Measurements from ENCODE around the gene ERVMER34-1.

ERVMER34-1 gene

DNA sequence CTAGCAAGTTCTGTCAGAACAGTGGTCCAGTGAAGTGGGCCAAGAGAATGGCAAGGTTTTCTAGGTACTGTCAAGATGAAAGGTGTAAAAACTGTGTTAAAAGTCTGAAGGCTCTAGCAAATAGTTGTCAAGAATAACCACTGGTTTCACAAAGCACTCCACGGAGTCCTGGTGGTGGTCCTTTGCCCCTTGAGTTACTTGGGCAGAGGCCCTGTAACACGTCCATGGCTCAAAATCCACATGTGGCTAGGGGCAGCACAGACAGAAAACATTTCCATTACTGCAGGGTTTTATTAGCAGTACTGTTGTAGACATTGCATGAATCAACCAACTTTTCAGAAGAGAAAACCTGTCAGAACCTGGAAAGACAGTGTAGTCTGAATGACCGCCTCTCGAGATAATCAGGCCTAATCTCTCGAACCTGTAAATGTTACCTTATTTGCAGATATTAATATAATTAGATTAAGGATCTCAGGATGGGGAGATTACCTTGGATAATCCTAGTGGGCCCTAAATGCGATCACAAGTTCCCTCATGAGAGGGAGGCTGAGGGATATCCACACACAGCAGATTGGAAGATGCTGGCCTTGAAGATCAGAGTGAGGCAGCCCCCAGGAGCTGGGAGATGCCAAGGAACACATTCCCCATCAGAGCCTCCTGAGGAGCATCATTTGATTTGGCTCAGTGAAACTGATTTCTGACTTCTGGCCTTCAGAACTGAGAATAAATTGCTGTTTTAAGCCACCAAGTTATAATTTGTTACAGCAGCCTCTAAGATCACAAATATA, 34.7 kb downstream of the ERVMER34-1 start:
- DNase-seq: no peak

DNA sequence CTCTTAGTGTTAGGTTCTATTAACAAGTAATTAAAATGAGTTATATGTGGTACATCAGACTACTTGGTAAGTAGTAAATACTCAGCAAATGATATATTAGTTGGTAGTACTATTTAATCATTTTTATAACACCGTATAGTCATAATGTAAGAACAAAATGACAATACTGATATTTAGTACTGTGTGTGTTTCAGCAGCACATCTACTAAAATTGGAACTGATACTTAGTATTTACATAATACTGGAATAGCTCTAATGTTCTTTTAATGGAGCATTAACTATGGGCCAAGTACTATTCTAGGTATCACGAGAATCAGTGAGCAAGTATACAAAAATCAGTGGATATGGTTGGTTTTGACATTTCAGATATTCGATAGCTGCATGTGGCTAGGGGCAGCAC, 35.3 kb downstream of the ERVMER34-1 start:
- DNase-seq: no peak

DNA sequence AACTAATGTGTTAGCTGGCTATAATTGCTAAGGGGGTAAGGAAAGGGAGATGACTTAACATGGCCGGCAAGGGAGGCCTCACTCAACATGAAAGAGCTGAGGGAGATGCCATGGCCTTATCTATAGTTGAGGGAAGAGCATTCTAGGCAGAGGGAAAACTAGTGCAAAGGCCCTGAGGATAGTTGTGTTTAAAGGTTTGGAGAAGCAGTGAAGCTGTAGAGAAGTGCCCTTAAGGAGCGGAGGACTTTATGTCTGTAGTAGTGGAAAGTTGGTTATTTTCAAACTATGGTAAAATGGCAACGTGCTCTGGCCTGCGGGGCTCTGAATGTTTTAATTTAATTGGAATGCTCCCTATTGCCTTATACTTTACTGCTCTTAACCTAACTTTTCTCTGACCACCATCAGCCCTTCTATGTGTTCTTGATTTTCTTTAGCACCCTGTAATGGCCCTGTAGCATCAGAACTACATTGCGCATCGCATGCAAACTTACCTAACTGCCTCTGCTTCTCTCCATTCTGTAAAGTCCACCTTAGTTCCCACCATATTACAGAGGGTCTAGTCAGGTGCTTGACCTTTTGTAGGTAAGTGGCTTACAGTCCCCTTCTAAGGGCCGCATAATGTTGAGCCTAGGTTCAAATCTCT, 35.8 kb downstream of the ERVMER34-1 start:
- DNase-seq: no peak

DNA sequence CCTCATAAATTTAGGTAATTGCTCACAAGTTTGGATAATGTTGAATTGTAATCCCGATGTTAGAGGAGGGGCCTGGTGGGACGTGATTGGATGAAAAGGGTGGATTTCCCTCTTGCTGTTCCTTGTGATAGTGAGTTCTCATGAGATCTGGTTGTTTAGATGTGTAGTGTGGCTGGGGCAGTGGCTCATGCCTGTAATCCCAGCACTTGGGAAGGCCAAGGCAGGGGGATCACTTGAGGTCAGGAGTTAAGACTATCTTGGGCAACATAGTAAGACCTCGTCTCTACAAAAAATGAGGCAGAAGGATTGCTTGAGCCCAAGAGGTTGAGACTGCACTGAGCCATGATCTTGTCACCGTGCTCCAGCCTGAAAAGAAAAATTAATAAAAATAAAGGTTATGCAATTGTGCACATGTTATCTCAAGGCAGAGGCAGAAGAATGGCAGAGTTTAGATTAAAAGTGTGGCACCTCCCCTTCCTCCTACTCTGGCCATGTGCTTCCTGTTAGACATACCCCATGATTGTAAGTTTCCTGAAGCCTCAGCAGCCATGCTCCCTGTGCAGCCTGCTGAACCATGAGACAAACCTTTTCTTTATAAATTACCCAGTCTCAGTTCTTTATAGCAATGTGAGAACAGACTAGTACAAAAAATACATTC, 36.5 kb downstream of the ERVMER34-1 start:
- no peak for DNase-seq

DNA sequence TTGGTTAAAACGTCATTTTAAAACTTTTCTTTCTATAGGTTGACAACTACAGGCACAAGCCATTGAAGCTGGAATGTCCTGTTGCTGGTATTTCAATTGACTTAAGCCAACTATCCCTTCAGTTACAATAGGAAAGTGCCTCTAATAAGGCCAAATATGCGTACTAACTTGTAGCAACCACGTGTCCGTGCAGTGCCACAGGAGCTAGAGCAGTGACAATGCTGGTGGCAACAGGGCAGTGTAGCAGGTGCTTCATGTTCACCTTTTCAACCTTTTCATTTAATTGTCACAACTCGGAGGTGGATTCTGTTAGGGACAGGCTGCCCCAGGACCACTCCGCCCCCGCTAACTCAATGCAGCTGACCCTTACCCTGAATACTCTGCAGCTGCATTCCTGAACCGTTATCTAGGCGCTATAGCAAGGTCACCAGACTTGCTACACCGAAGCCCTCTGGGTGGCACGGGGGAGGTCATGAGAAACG, 37.7 kb downstream of the ERVMER34-1 start:
- DNase-seq: no peak

DNA sequence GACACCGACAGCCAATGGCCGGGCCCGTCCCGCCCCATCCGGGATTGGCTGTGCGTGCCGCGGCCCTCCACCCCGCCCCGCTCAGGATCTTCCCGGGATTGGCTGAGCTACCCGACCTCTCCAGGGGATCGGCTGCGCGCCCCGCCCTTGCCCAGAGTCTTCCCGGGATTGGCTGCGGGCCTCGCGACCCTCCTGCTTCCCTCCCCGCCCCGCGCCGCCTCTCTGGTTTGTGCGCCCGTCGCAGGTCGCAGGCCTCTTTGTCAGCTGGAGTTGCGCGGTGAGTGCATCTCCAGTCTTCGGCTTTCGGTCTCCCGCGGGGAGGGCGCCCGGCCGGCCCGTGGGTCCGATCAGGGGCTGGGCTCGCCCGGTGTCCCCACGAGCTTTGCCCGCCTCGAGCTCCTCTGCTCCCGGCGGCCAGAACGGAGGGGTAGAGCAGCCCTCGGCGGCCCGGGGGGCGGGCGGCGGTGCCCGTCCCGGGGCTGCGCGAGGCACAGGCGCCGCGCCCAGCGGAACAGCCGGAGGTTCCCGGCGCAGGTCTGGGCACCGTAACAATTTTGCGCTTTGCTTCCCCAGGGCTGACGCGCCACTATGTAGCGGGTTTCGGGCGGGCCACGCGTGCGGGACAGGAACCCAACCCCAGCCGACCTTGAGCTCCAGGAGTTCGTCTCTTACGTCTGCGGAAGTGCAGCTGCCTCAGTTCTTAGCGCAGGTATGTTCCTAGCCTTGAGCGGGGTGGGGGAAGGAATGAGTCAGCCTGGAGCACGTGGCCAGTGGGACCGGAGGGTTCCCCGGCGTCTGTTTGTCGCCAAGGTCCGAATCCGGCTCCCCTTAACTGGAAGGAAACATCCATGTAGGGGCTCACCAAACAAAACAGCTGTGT, 38.7 kb downstream of the ERVMER34-1 start:
- DNase-seq: peak; percentile 92 to 93

DNA sequence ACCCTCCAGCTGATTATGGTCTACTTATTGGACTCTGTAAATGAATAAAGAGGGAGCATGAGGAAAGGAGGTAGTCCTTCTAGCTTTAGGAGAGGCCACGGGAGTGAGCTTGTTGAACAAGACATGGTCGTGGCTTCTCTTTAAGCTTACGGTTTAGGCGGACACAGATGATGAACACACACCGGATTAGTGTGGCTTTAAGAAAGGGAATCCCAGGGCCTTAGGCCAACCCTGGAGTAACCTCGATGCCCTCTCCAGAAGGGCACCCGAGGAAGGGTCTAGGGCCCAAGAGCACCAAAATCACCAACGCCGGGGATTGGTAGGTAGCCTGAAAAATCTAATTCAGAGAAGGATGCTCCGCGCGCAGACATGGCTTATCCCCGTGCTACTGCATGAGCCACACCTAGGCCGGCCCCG, 39.4 kb downstream of the ERVMER34-1 start:
- peak in 1 of 2 experiments; percentile 41 for DNase-seq

DNA sequence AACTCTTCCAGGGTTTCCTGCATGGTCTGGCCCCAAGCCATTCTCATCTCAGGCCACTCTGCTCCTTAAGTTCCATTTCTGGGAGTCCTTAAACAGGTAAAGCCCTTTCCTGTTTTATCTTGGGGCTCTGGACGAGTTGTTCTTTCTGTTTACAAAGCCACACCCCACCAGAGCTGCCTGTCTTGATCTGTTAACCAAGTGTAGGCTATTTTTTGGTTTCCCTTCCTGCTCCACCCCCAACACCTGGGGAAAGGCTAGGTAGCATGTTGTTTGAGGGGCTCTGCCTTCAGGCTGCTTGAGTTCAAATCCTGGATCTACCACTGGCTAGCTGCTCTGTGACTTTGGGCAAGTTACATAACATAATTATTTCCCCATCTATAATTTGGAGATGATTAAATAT, 40.0 kb downstream of the ERVMER34-1 start:
- DNase-seq: no peak

DNA sequence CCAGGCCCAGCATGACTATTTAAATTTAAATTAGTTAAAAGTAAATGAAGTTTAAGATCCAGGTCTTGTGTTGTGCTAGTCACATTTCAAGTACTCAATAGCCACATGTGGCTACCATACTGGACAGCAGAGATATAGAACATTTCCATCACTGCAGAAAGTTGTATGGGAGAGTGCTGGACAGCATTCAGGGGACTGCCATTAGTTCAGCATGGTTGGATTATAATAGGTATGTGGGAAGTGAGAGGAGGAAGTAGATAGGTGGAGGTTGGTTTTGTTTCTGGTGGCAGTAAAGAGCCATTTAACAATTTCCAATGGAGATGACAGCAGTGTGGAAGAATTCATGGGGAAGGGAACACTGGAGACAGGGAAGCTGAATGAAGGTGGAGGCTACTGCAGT, 42.1 kb downstream of the ERVMER34-1 start:
- no peak for DNase-seq

DNA sequence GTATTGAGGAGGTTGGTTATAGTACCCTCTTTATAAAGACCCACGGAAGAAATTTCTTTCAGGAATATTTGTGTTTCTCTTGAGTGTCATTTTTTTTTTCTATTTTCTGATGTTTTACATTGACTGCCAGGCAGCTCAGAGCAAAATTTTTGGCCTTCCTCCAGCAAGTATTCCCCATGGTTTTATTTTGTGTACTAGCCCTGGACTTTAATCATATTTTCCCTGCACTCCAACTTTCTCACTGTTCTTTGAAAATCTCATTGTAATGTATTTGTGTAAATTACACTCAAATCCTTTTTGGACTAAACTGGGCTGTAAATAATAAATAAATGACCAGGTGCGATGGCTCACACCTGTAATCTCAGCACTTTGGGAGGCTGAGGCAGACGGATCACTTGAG, 46.6 kb downstream of the ERVMER34-1 start:
- DNase-seq: no peak

DNA sequence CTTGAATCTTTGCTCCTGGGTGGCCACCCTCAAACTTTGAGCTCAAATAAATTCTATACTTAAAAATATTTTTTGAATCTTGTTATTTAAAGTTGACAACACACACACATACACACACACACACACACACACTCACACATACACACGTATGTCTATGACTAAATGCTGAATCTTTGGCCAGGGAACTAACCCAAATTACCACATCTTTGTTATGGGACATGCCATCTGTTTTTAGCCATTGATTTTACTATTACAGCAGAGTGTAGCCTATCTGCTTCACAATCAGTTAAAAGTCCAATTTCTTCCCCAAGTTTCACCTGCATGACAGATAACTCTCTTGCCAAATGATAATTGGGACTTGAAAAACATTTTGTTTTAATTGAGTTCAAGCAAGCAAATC, 47.1 kb downstream of the ERVMER34-1 start:
- DNase-seq: no peak

DNA sequence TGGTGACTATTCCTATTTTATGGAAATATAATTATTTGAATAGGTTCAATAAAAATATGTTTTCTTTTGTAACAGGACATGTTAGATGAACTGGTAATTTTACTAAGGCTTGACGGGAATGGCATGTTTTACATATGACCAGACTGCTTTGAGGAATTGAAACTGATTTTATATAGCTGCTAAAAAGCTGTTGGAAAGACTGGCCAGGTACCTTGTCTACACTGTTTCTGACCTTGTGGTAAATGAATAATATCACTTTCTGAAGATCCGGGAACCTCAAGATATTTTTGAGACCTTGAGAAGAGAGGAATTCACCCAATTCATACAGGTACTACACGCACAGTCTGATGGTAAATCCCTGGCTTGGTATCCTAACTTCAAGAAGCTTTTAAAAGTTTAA, 50.0 kb downstream of the ERVMER34-1 start:
- no peak for DNase-seq

DNA sequence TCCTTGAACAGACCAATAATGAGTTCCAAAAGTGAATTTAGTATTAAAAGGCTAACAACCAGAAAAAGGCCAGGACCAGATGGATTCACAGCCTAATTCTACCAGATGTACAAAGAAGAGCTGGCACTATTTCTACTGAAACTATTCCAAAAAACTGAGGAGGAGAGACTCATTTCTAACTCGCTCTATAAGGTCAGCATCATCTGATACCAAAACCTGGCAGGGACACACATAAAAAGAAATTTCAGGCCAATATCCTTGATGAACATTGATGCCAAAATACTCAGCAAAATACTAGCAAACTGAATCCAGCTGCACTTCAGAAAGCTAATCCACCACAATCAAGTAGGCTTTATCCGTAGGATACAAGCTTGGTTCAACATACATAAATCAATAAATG, 56.3 kb downstream of the ERVMER34-1 start:
- DNase-seq: no peak

DNA sequence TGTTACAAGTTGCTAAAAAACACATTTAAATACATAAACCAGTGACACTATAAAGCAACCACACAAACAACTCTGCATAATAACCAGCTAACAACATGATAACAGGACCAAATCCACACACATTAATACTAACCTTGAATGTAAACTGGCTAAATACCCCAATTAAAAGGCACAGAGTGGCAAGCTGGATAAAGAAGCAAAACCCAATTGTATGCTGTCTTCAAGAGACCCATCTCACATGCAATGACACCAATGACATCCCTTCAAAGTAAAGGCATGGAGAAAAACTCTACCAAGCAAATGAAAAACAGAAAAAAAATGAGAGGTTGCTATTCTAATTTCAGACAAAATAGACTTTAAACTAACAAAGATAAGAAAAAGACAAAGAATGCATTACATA, 57.7 kb downstream of the ERVMER34-1 start:
- no peak for DNase-seq

All from cerebellar nuclear complex (tissue), 1 donor.